Gastrocnemius medialis (tissue), 4 donors: Measurements from ENCODE around the gene SDK2. TPM values are rescaled to one million over a fixed set of nuclear protein-coding genes. Genes with fewer than 3 reads are reported as not detected.

Experiments
- ATAC-seq, 2 donors: fragments of 150-250 bp; one replicate each; pipeline ENCODE4 v1.9.1; 2016
- DNase-seq, 2 donors: peaks; one replicate each; pipeline ENCODE4 v3.0.0-alpha.2; 2019
- H3K27ac ChIP-seq, 4 donors: fragments of 200-600 bp; sonication (generic); 1 replicate in 1 of 4; 2 replicates in 3 of 4; pipeline ENCODE4 v1.5.1; 2016 to 2018; ENCODE audit warnings: mild to moderate bottlenecking in 2 of 4, moderate library complexity in 1 of 4
- H3K27me3 ChIP-seq, 3 donors: fragments of 200-600 bp; sonication (generic) in 2 of 3; 1 replicate in 1 of 3; 2 replicates in 2 of 3; pipeline versions ENCODE4 v1.5.1 to v1.6.0; 2016 to 2019; ENCODE audit warnings: mild to moderate bottlenecking in 1 of 3, moderate library complexity in 1 of 3
- H3K36me3 ChIP-seq, 2 donors: fragments of 200-600 bp; sonication (generic) in 1 of 2; one replicate each; pipeline ENCODE4 v1.5.1; 2017 to 2018
- H3K4me1 ChIP-seq, 2 donors: fragments of 200-600 bp; sonication (generic) in 1 of 2; one replicate each; pipeline ENCODE4 v1.5.1; 2016 to 2017; ENCODE audit warnings: mild to moderate bottlenecking in 2 of 2
- H3K4me3 ChIP-seq, 4 donors: fragments of 200-600 bp; sonication (generic) in 3 of 4; 1 replicate in 1 of 4; 2 replicates in 3 of 4; pipeline ENCODE4 v1.5.1; 2016 to 2019; ENCODE audit warnings: mild to moderate bottlenecking in 2 of 4
- H3K9me3 ChIP-seq, 3 donors: fragments of 200-600 bp; sonication (generic) in 2 of 3; 1 replicate in 1 of 3; 2 replicates in 2 of 3; pipeline ENCODE4 v1.5.1; 2016 to 2019
- CTCF ChIP-seq, 5 experiments: fragments of 450-650 bp in 3 of 5; fragments of 200-600 bp in 2 of 5; sonication (generic) in 2 of 5; IDR thresholded peaks in 4 of 5; conservative IDR thresholded peaks in 1 of 5; 1 replicate in 4 of 5; 2 replicates in 1 of 5; pipeline ENCODE4 v1.5.1; 2016 to 2019; ENCODE audit warnings: antibody characterized with exemption in 5 of 5, mild to moderate bottlenecking in 3 of 5, moderate library complexity in 3 of 5
- POLR2A ChIP-seq, 2 donors: fragments of 450-650 bp; IDR thresholded peaks; one replicate each; pipeline ENCODE4 v1.6.1; 2017; ENCODE audit warnings: antibody characterized with exemption in 2 of 2, mild to moderate bottlenecking in 2 of 2, moderate library complexity in 2 of 2
- in situ Hi-C, 4 donors: fragments of 200-750 bp; cut with MboI; loops; one replicate each; pipeline versions ENCODE4 v1.15.0 to v1.8.0; 2017; ENCODE audit warnings: low sequenced_read_pairs in 4 of 4
- intact Hi-C: fragments of 100-400 bp; cut with DNase I; formaldehyde crosslinking; loops from one replicate; pipeline ENCODE4 v1.15.1; 2023; ENCODE audit warnings: low total_unique reads
- total RNA-seq, 4 donors: library from RNA; depleted of rRNA; stranded (reverse); fragments of >200 nt; gene quantifications; one replicate each; pipeline versions ENCODE4 v1.1.0 to v1.2.3, GENCODE V29; 2016

The SDK2 gene
- total RNA-seq, 4 donors from 2014 or later = 0.02 to 0.31 (median 0.13) TPM

DNA sequence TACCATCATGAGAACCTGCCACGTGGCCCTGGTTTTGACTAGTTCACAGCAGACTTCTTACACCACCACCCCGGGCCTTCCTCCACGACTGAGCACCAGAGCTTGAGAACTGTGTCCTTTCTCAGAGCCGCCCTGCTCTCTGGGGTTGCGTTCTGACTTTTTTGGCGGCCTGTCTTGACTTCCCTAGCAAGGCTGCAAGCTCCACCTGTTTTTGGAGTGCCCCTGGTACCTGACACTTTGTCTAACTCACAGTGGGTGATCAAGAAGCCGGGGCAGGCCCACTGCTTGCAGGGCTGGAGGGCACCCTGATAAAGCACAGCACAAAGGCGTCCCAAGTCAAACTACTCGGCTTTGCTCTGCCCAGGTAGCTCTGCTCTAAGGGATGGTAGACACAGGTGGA lies 154.3 kb downstream of the SDK2 start:
- no peaks in the 10 kb centered on the region for H3K4me1 ChIP-seq
- H3K27me3 ChIP-seq = no peaks in the 10 kb centered on the region
- TF ChIP-seq CTCF (IDR thresholded peaks at IDR 0.05 in 4 of 5, conservative IDR thresholded peaks at IDR 0.05 in 1 of 5) = no peak
- no peak for TF ChIP-seq POLR2A (IDR thresholded peaks at IDR 0.05)
- in situ Hi-C loops (loop anchor here in 1 of 4 donors (10.0 kb wide), 1 partner anchor 65 kb away; no protein-coding TSS in a partner anchor), intact Hi-C loops (no loop called here)
- no peaks in the 10 kb centered on the region for H3K9me3 ChIP-seq
- H3K27ac ChIP-seq = no peak overlapping the region
- H3K4me3 ChIP-seq = no peak overlapping the region
- H3K36me3 ChIP-seq = no peaks in the 10 kb centered on the region
- no peak for ATAC-seq
- DNase-seq = no peak

DNA sequence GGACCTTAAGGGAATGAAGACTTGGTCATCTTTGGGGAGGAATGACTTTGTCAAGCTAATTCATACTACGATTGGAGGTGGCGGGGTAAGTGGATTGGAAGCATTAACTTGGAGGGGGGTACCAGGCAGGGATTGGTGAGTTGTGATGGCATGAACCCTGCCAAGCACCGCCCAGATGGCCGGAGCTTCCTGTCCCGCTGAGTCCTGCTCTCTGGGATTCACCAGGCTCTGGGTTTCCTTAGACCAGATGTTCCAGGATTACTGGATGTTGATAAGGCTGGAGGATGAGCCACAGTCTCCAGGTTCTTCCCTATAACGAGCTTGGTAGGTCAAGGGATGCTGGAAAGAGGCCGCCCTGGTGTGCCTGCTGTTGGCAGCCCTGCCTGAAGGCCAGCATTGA lies 154.9 kb downstream of the SDK2 start:
- in situ Hi-C loops = no loop called here
- no peaks in the 10 kb centered on the region for H3K36me3 ChIP-seq
- intact Hi-C loops = no loop called here

DNA sequence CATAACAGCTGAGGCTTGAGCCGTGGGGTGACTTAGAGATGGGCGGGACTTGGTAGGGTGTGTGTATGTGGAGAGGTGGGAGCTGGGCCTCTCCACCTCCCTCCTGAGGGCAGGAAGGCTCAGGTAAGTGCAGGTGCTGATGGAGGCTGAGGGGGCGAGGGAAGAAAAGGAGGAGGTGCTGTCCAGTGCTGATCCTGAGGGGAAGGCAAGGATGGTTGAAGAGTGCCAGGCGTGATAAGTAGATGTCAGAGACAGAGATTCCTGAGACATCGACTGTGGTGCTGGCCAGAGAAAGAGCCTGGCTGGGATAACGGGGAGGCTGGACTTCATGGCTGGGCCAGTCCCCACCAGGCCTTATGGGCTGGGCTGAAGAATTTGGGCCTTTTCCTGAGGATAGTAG lies 159.1 kb downstream of the SDK2 start:
- Histone ChIP-seq H3K4me3 (no peak overlapping the region), H3K9me3 (no peaks in the 10 kb centered on the region), H3K36me3 (no peaks in the 10 kb centered on the region), H3K27me3 (no peaks in the 10 kb centered on the region), H3K27ac (no peak overlapping the region), H3K4me1 (no peaks in the 10 kb centered on the region)
- no peak for TF ChIP-seq POLR2A (IDR thresholded peaks at IDR 0.05)
- TF ChIP-seq CTCF (IDR thresholded peaks at IDR 0.05 in 4 of 5, conservative IDR thresholded peaks at IDR 0.05 in 1 of 5) = no peak
- no peak for DNase-seq
- in situ Hi-C loops = no loop called here
- intact Hi-C loops = no loop called here
- ATAC-seq = no peak

More for the DNA sequence above, 154.9 kb downstream of the SDK2 start:
- Histone ChIP-seq H3K27me3 (no peaks in the 10 kb centered on the region), H3K27ac (no peak overlapping the region), H3K4me1 (no peaks in the 10 kb centered on the region), H3K9me3 (no peaks in the 10 kb centered on the region), H3K4me3 (no peak overlapping the region)
- no peak for DNase-seq
- no peak for TF ChIP-seq CTCF (IDR thresholded peaks at IDR 0.05 in 4 of 5, conservative IDR thresholded peaks at IDR 0.05 in 1 of 5)
- TF ChIP-seq POLR2A (IDR thresholded peaks at IDR 0.05) = no peak
- ATAC-seq = no peak

DNA sequence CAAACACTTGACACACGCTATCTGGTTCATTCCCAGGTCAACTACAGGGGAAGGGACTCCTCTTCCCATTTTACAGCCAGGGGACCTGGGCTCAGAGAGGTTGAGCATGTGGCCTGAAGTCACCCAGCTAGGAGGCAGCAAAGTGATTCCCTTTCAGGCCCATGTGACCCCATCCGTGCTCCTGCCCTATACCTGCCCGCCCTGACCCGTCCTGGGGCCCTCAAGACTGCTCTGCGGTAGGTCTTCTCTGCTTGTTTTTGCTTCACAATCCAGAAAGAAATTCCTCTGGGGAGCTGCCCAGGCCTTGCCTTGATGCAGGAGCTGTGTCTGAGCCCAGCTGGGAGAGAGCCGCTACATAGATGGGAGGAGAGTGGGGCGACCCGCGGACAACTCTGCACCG lies 161.4 kb downstream of the SDK2 start:
- in situ Hi-C loops (no loop called here), intact Hi-C loops (no loop called here)
- no peak overlapping the region for H3K4me3 ChIP-seq
- TF ChIP-seq POLR2A (IDR thresholded peaks at IDR 0.05) = no peak
- no peak for TF ChIP-seq CTCF (IDR thresholded peaks at IDR 0.05 in 4 of 5, conservative IDR thresholded peaks at IDR 0.05 in 1 of 5)
- no peaks in the 10 kb centered on the region for H3K4me1 ChIP-seq
- ATAC-seq = no peak
- no peaks in the 10 kb centered on the region for H3K36me3 ChIP-seq
- H3K27me3 ChIP-seq = no peaks in the 10 kb centered on the region
- H3K9me3 ChIP-seq = no peaks in the 10 kb centered on the region
- H3K27ac ChIP-seq = no peak overlapping the region
- no peak for DNase-seq

DNA sequence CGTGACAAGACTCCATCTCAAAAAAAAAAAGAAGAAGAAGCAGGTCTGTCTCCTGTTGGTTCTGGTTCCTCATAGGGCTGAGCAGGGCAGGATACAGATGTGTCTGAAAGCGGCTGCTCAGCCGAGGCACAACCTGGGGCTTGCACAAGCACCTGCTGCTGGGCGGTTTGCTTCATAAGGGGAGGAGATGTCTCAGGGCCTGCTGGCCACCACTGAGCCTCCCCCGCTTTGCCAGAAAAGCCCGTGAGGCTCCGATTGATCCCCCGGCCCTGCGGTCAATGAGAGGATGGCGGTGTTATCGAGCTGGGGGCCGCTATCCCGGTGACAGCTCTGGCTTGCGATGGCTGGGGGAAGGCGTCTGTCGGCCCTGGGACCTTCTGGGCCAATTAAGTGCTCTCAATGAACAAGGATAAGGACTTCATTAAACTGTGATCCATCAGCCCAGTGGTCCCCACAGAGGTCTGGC lies 162.0 kb downstream of the SDK2 start:
- no peaks in the 10 kb centered on the region for H3K27me3 ChIP-seq
- H3K4me3 ChIP-seq = no peak overlapping the region
- no peak overlapping the region for H3K27ac ChIP-seq
- H3K9me3 ChIP-seq = no peaks in the 10 kb centered on the region
- DNase-seq (no peak), ATAC-seq (no peak)
- intact Hi-C loops = no loop called here
- H3K4me1 ChIP-seq = no peaks in the 10 kb centered on the region
- in situ Hi-C loops = no loop called here
- no peak for TF ChIP-seq POLR2A (IDR thresholded peaks at IDR 0.05)
- TF ChIP-seq CTCF (IDR thresholded peaks at IDR 0.05 in 4 of 5, conservative IDR thresholded peaks at IDR 0.05 in 1 of 5) = no peak
- H3K36me3 ChIP-seq = no peaks in the 10 kb centered on the region
